Sciatic nerve (tissue), 2 donors: Measurements from ENCODE around the gene GET4. TPM values are rescaled to one million over a fixed set of nuclear protein-coding genes. Genes with fewer than 3 reads are reported as not detected.
A peak's percentile ranks its signal among the peaks of the same experiment; 100 is the strongest.
"Not testable (repeated sequence)": the region's sequence is repeated elsewhere in the genome, so short reads cannot be mapped to it uniquely, and the experiment has no call there.

ENCODE experiments used
- ATAC-seq: fragments of 200-7000 bp; cut with Tn5 transposase; one replicate; pipeline ENCODE4 v1.9.1; 2020; ENCODE audit warnings: mild to moderate bottlenecking, moderate library complexity
- DNase-seq: peaks from one replicate; pipeline ENCODE4 v3.0.0-alpha.2; 2020; ENCODE audit warnings: low spot score
- intact Hi-C: fragments of 100-400 bp; cut with DNase I; formaldehyde crosslinking; loops from one replicate; pipeline ENCODE4 v1.14.2; 2022
- total RNA-seq: library from RNA; stranded (reverse); fragmentation: NEBNext Ultra II Directional; extraction: Animal tissue kit (Norgen Biotek cat#: 25700); gene quantifications from one replicate; pipeline ENCODE4 v1.2.1, GENCODE V29; 2021
- donor health status: DM: no; HTN: no; CAD: no.
- donor health status: DM: no; HTN: no; CAD: no.

Gene GET4
- total RNA-seq, 1 donor from 2014 or later, result 25.4 TPM

GRCh38 chr7:919114-919442, 42.7 kb downstream of the GET4 start:
- intact Hi-C loops, result no loop called here
- ATAC-seq, result no peak
- no peak for DNase-seq

- peak; percentile 51 for DNase-seq
- intact Hi-C loops, result no loop called here
- no peak for ATAC-seq
Measured at GRCh38 chr7:919924-920341, 43.6 kb downstream of the GET4 start.

- DNase-seq (peak; percentile 59), ATAC-seq (no peak)
- intact Hi-C loops, result no loop called here
Measured at GRCh38 chr7:920351-921070, 44.2 kb downstream of the GET4 start.

- ATAC-seq, result no peak
- no peak for DNase-seq
- intact Hi-C loops, result no loop called here
Measured at GRCh38 chr7:921071-921461, 44.7 kb downstream of the GET4 start.

- ATAC-seq, result no peak
- DNase-seq, result peak; percentile 57
- intact Hi-C loops, result no loop called here
Measured at GRCh38 chr7:921581-922333, 45.4 kb downstream of the GET4 start.

GRCh38 chr7:922334-923107, 46.2 kb downstream of the GET4 start:
- peak; percentile 51 for DNase-seq
- no peak for ATAC-seq
- intact Hi-C loops, result no loop called here

GRCh38 chr7:923108-924041, 47.0 kb downstream of the GET4 start:
- peak; percentile 74 for DNase-seq
- peak; percentile 36 for ATAC-seq
- intact Hi-C loops, result no loop called here

- ATAC-seq, result not testable (repeated sequence)
Measured at GRCh38 chr7:924042-924441, 47.7 kb downstream of the GET4 start.

GRCh38 chr7:924541-925231, 48.3 kb downstream of the GET4 start:
- ATAC-seq (no peak), DNase-seq (peak; percentile 57)
- intact Hi-C loops, result no loop called here

More at GRCh38 chr7:924042-924441, 47.7 kb downstream of the GET4 start:
- DNase-seq, result peak; percentile 53
- intact Hi-C loops, result not testable (repeated sequence)

GRCh38 chr7:925601-926000, 49.2 kb downstream of the GET4 start:
- ATAC-seq (peak; percentile 50), DNase-seq (peak; percentile 82)
- intact Hi-C loops, result no loop called here

GRCh38 chr7:926061-927030, 50.0 kb downstream of the GET4 start:
- DNase-seq, result peak; percentile 82
- intact Hi-C loops, result no loop called here
- peak; percentile 67 for ATAC-seq

- ATAC-seq (no peak), DNase-seq (peak; percentile 56)
- intact Hi-C loops, result no loop called here
Measured at GRCh38 chr7:927031-927671, 50.8 kb downstream of the GET4 start.

GRCh38 chr7:929311-929711, 53.0 kb downstream of the GET4 start:
- intact Hi-C loops, result no loop called here
- DNase-seq (peak; percentile 58), ATAC-seq (peak; percentile 54)

GRCh38 chr7:930975-931758, 54.8 kb downstream of the GET4 start:
- DNase-seq, result peak; percentile 36
- no peak for ATAC-seq
- intact Hi-C loops, result no loop called here

GRCh38 chr7:931871-932650, 55.7 kb downstream of the GET4 start:
- no peak for ATAC-seq
- intact Hi-C loops, result no loop called here
- no peak for DNase-seq
